Urinary bladder (tissue), 4 donors: ENCODE results near the gene FHAD1. TPM values are rescaled to one million over a fixed set of nuclear protein-coding genes. Genes with fewer than 3 reads are reported as not detected.
"Not testable (repeated sequence)": the region's sequence is repeated elsewhere in the genome, so short reads cannot be mapped to it uniquely, and the experiment has no call there.

Experiments
- DNase-seq: peaks from one replicate; pipeline ENCODE4 v3.0.0-alpha.2; 2015; ENCODE audit errors: extremely low spot score
- H3K27ac ChIP-seq: one replicate; pipeline ENCODE4 v1.5.1; 2013; ENCODE audit warnings: low read depth, mild to moderate bottlenecking, moderate library complexity
- H3K36me3 ChIP-seq: one replicate; pipeline ENCODE4 v1.6.1; 2013; ENCODE audit warnings: mild to moderate bottlenecking, moderate library complexity; ENCODE audit not compliant: insufficient read depth
- H3K4me1 ChIP-seq: one replicate; pipeline ENCODE4 v1.6.1; 2013; ENCODE audit warnings: mild to moderate bottlenecking, moderate library complexity; ENCODE audit not compliant: insufficient read depth
- H3K4me3 ChIP-seq: one replicate; pipeline ENCODE4 v1.5.1; 2013; ENCODE audit warnings: low read depth, low read length
- WGBS: extraction: QIAGEN DNeasy Blood & Tissue Kit; methylation state at CpG from one replicate; pipeline ENCODE4 v1.1.7; 2013; 5-methylcytosine and 5-hydroxymethylcytosine counted together
- polyA plus RNA-seq: library from polyadenylated mRNA; stranded (reverse); fragments of 200-250 nt; gene quantifications from one replicate; pipeline ENCODE4 v1.2.3, GENCODE V29; 2013
- total RNA-seq: library from RNA; depleted of rRNA; stranded (reverse); fragments of >200 nt; gene quantifications from one replicate; pipeline ENCODE4 v1.2.3, GENCODE V29; 2014
- donor health status: healthy with polysubstance abuse.
- donor health status: healthy.

Gene FHAD1
- total and polyA plus RNA-seq, 2 donors, result 0.38 to 2.0 TPM

DNA sequence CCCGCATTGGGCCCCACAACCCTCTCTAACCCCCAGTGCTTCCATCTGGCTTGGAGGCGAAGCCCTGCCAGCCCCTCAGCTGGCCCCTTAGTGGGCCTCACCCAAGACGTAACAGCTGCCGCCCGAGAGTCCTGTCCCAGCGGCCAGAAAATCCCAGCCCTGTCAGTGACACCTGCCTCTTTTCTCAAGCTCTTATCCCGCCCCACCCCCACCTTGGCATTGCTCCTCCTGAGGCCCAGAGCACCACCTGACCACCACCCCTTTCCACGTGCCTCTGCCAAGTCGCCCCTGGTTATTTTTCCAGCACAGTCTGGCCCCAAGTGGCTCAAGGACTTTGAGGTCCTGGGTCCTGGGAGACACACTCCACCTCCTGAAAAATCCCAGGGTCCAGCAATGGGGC, 185.3 kb downstream of the FHAD1 start:
- Histone ChIP-seq H3K36me3 (no peaks in the 10 kb centered on the region), H3K4me1 (no peaks in the 10 kb centered on the region), H3K27ac (no peak overlapping the region), H3K4me3 (no peak overlapping the region)
- no peak for DNase-seq
- 52% methylated on average over 9 of the region's 9 CpGs for WGBS

DNA sequence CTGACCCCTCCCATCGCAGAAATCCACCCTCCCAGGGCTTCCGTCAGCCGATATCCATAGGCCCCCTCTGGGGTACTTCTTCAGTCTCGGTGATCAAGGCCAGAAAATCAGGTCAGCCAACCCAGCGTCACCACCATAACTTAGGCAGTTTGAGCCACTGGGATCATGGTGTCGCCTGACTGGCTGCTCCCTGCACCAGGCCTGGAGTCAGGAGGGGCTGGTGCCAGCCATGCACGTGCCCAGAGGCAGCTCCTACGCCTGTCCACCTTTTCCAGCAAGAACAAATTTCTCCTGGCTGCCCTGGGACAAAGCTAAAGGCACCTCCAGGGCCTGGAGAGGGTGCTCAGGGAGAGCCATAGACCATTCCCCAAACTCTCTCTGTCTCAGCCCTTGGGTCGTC, 186.4 kb downstream of the FHAD1 start:
- Histone ChIP-seq H3K4me1 (no peaks in the 10 kb centered on the region), H3K36me3 (no peaks in the 10 kb centered on the region), H3K4me3 (no peak overlapping the region), H3K27ac (no peak overlapping the region)
- WGBS, result 79% methylated on average over 9 of the region's 9 CpGs
- no peak for DNase-seq

DNA sequence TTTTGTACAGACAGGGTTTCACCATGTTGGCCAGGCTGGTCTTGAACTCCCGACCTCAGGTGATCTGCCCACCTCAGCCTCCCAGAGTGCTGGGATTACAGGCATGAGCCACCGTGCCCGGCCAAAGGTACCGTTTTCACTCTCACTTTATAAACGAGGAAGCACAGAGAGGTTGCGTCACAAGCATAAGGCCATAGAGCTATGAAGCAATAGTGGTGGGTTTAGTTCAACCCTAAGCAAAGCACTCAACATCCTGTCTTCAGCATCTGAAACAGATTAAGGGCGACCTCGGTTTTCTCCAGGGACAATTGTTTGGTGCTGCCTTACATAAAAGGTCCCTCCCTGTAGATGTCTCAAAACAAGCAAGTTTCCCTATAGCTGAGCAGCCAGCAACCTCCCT, 187.7 kb downstream of the FHAD1 start:
- not testable (repeated sequence) for DNase-seq, H3K36me3 ChIP-seq, H3K27ac ChIP-seq, H3K4me1 ChIP-seq, H3K4me3 ChIP-seq
- WGBS, result 69% methylated on average over 8 of the region's 8 CpGs

DNA sequence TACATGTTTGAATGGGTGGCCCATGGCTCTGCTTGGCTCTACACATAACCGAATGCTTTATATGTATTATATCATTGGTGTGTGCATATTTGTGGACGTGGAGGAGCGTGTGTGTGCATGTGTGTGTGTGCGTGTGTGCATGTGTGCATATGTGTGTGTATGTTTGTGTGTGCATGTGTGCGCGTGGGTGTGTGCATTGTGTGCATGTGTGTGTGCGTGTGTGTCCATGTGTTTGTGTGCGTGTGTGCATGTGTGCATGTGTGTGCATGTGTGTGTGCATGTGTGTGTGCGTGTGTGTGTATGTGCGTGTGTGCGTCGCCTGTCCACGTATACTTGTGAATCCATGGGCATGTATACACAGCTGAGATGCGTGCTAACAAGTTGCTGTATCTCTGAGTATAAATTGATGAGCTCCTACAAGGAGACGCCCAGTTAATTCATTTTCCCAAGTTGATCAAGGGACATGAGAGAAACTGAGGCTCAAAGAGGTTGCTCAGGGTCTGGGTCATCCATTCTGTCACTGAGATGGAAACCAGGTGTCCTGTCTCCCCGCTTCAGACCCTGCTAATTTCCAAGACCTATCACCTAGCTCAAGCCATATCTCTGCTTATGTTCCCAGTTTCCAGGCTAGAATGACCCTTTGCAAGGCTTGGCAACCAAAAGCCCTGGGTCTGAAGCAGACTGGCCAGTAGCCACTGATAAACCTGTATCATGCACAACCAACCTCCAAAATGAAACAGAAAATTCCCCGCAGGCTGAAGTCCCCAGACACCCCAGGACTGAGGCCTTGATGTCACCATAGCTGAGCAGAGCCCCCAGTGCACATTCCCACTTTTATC, 188.4 kb downstream of the FHAD1 start:
- no peak for DNase-seq
- no peaks in the 10 kb centered on the region for H3K4me1 ChIP-seq
- H3K4me3 ChIP-seq, result no peak overlapping the region
- H3K27ac ChIP-seq, result no peak overlapping the region
- 94% methylated on average over 17 of the region's 17 CpGs for WGBS
- no peaks in the 10 kb centered on the region for H3K36me3 ChIP-seq

DNA sequence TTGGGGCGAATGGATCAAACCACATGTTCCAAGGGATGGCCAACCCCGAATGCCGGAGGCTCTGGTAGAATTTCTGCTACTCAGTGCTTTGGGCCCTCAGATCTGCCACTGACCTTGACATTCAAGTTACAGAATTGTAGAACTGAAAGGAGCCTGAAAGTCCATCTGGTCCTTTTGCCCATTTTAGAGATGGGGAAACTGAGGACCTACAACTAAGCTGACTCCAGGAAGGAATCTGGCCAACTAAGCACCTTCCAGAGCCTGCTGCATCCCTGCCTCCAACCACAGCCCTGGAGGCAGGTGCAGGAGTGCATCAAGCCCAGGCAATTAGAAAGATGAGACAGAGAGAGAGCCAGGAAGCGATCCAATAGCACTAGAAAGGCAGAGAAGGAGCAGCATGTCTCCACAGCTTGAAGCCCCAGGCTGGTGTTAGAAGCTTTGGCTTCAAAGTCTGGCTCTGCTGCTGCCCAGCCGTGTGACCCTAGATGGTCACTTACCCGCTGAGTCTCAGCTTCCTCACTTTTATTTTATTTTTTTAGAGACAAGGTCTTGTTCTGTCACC, 189.9 kb downstream of the FHAD1 start:
- H3K4me1 ChIP-seq, result no peaks in the 10 kb centered on the region
- WGBS, result 95% methylated on average over 6 of the region's 6 CpGs
- DNase-seq, result no peak
- no peaks in the 10 kb centered on the region for H3K36me3 ChIP-seq
- no peak overlapping the region for H3K27ac ChIP-seq
- no peak overlapping the region for H3K4me3 ChIP-seq

DNA sequence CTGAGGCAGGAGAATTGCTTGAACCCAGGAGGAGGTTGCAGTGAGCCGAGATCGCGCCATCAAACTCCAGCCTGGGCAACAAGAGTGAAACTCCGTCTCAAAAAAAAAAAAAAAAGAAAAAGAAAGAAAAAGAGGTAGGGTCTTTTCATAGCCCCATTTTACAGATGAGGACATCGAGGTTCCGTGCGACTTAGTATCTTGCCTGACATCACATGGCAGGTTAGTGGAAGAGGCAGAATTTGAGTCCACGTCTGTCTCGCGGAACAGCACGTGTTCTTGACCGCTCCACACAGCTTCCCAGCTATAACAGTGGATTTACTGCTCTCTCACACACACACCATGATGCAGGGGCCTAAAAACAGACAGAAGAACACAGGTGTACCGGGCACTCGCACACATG, 192.3 kb downstream of the FHAD1 start:
- H3K4me3 ChIP-seq, result no peak overlapping the region
- no peak for DNase-seq
- 94% methylated on average over 14 of the region's 14 CpGs for WGBS

DNA sequence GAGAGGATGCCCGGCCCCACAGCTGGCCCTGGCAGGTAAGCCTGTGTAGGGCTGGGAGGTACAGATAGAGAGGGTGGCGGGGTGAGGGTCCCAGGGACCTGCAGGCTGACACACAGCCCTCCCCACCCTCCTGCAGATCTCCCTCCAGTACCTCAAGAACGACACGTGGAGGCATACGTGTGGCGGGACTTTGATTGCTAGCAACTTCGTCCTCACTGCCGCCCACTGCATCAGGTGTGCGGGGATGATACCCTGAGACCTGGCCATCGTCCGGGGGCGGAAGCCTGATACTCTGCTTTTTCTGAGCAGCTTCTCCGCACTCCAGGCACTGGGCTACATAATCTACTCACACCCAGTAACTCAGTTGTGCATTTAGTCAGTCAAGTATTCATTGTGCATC, 193.3 kb downstream of the FHAD1 start:
- H3K4me3 ChIP-seq, result no peak overlapping the region
- no peak for DNase-seq
- H3K27ac ChIP-seq, result no peak overlapping the region
- 94% methylated on average over 13 of the region's 13 CpGs for WGBS
- no peaks in the 10 kb centered on the region for H3K4me1 ChIP-seq
- H3K36me3 ChIP-seq, result no peaks in the 10 kb centered on the region

More for the DNA sequence above, 192.3 kb downstream of the FHAD1 start:
- Histone ChIP-seq H3K36me3 (no peaks in the 10 kb centered on the region), H3K4me1 (no peaks in the 10 kb centered on the region), H3K27ac (no peak overlapping the region)

DNA sequence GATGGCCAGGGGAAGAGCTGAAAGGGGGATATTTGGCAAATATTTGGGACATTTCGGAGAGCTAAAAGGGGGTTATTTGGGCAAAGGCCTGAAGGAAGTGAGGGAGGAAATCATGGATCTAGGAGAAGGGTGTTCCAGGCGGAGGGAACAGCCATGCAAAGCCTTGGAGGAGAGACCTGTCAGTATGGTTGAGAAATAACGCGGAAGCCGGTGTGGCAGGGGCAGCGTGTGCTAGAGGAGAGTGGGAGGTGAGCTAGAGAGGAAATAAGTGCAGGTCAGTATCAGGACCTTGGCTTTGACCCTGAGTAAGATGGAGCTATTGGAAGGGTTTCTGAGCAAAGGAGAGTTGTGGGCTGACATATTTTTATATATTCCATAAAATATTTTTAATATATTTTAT, 194.2 kb downstream of the FHAD1 start:
- 88% methylated on average over 6 of the region's 6 CpGs for WGBS
- Histone ChIP-seq H3K4me1 (no peaks in the 10 kb centered on the region), H3K4me3 (no peak overlapping the region), H3K27ac (no peak overlapping the region), H3K36me3 (no peaks in the 10 kb centered on the region)
- no peak for DNase-seq

DNA sequence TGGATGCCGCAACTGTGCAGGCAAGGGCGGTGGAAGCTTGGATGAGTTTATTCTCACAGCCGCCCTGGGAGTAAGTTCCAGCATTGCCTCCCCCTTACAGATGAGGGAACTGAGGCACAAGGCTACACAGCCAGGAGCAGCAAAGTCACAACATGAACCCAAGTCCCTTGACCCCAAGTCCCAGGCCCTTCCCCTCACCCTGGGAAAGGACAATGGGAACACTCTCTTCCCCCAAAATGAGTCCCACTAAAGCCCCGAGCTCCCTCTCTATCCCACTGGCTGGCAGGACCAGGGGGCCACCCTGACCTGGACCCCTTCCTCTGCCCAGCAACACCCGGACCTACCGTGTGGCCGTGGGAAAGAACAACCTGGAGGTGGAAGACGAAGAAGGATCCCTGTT, 195.1 kb downstream of the FHAD1 start:
- WGBS, result 92% methylated on average over 8 of the region's 8 CpGs
- no peak overlapping the region for H3K4me3 ChIP-seq
- no peak for DNase-seq
- no peaks in the 10 kb centered on the region for H3K4me1 ChIP-seq
- no peaks in the 10 kb centered on the region for H3K36me3 ChIP-seq
- H3K27ac ChIP-seq, result no peak overlapping the region

DNA sequence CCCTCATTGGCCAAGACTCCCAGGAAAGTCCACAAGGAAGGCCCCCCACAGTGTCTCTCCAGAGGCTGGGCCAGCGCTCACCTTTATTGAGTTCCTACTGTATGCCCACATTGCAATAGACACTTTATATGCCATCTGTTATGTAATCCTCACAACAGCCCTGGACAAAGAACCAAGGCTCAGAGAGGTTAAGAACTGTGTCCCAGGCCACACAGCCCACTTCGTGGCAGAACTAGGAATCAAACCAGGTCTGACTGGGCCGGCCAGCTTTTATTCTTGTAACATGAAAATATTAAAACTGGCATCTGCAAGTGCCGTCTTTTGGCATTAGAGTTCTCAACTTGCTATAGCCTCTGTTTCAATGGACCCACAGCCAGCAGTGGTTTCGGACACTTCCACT, 195.7 kb downstream of the FHAD1 start:
- H3K4me1 ChIP-seq, result no peaks in the 10 kb centered on the region
- no peak overlapping the region for H3K4me3 ChIP-seq
- WGBS, result 87% methylated on average over 5 of the region's 5 CpGs
- no peak overlapping the region for H3K27ac ChIP-seq
- H3K36me3 ChIP-seq, result no peaks in the 10 kb centered on the region
- no peak for DNase-seq

DNA sequence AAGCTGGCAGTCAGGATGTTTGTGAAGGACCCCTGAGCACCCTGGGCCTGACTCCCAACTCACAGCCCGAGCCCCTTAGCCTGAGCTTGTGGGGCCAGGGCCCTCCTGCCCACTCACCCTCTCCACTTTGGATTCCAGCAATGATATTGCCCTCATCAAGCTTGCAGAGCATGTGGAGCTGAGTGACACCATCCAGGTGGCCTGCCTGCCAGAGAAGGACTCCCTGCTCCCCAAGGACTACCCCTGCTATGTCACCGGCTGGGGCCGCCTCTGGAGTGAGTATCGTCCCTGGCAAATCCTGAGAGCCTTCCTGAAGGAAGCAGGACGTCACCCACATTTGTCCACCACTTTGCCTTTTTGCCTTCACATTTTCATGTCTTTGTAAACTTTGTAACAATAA, 196.3 kb downstream of the FHAD1 start:
- WGBS, result 71% methylated on average over 5 of the region's 5 CpGs
- no peak overlapping the region for H3K4me3 ChIP-seq
- DNase-seq, result no peak
- no peaks in the 10 kb centered on the region for H3K36me3 ChIP-seq
- H3K27ac ChIP-seq, result no peak overlapping the region
- no peaks in the 10 kb centered on the region for H3K4me1 ChIP-seq

DNA sequence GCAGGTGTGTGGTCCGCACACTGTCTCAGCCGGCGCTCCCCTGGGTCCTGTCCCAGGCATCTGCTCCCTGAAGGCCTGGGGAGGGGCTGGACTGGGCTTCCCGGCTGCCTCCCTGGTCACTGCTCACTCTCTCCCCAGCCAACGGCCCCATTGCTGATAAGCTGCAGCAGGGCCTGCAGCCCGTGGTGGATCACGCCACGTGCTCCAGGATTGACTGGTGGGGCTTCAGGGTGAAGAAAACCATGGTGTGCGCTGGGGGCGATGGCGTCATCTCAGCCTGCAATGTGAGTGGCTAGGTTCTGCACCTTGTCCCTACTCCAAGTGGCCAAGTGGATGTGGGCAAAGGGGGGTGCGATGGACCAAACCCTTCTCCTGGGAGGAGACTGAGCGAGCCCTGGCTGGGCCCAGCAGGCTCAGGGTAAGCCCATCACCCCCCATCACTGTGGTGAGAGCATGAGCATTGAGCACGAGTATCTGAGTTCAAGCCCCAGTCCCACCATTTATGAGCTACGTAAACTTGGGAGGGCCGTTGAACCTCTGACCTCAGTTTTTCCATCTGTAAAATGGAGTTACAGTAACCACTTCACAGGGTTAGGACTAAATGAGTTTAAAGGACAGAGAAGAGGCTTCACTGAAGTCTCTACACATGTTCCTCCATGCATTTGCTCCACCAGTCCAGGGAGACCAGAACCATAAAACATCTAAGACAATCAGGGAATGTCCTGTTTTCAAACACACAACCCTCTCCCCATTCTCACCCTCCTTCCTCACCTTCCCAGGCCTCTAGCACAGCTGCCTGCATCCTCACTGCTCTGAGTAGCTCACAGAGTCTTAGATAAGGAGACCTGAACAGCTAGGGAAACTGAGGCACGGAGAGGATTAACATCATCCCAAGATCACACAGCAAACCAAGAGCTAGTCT, 197.7 kb downstream of the FHAD1 start:
- no peak overlapping the region for H3K4me3 ChIP-seq
- no peak for DNase-seq
- WGBS, result 73% methylated on average over 17 of the region's 17 CpGs
- H3K27ac ChIP-seq, result no peak overlapping the region
- H3K4me1 ChIP-seq, result no peaks in the 10 kb centered on the region
- no peaks in the 10 kb centered on the region for H3K36me3 ChIP-seq

DNA sequence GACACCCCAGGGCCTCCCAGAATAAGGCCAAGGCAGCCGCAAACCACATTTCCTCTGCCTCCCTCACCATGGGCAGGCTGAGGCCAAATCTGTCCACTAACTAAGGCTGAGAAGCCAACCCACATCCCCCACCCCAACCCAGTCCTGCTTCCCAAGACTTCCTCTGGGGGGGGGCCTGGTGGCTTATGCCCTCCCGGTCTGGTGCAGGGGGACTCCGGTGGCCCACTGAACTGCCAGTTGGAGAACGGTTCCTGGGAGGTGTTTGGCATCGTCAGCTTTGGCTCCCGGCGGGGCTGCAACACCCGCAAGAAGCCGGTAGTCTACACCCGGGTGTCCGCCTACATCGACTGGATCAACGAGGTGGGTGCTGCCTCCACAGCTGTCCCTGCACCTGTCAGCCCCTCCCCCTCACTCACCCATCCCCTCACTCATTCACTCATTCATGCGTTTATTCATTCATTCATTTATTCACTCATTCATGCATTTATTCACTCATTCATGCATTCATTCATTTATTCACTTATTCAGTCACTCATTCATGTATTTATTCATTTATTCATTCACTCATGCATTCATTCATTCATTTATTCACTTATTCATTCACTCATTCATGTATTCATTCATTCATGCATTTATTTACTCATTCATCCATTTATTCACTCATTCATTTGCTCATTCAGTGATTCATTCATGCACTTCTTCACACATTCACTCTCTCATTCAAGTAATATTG, 198.5 kb downstream of the FHAD1 start:
- Histone ChIP-seq H3K4me3 (no peak overlapping the region), H3K4me1 (no peaks in the 10 kb centered on the region), H3K27ac (no peak overlapping the region), H3K36me3 (no peaks in the 10 kb centered on the region)
- DNase-seq, result no peak
- WGBS, result 89% methylated on average over 14 of the region's 14 CpGs
